LNCaP clone FGC (cell line): Measurements from ENCODE around the gene EVC.

Experiments used
- DNase-seq: peaks from one replicate; pipeline ENCODE4 v3.0.0-alpha.2; 2011; ENCODE audit warnings: low read depth
- H3K4me3 ChIP-seq: 2 replicates; pipeline ENCODE4 v1.5.1; 2011; ENCODE audit warnings: mild to moderate bottlenecking, low read depth, low read length, control low read depth
- CTCF ChIP-seq: IDR thresholded peaks from 2 replicates; pipeline ENCODE4 v1.5.1; 2012; ENCODE audit warnings: mild to moderate bottlenecking; ENCODE audit not compliant: control insufficient read depth, insufficient read depth; ENCODE audit errors: extremely low read depth

EVC gene

GRCh38 chr4:5712931-5713330, 1.9 kb downstream of the EVC start:
- TF ChIP-seq CTCF = no peak
- DNase-seq = no peak
- H3K4me3 ChIP-seq = no peak overlapping the region

GRCh38 chr4:5713861-5714260, 2.9 kb downstream of the EVC start:
- TF ChIP-seq CTCF = no peak
- H3K4me3 ChIP-seq = no peak overlapping the region
- no peak for DNase-seq

GRCh38 chr4:5715357-5715756, 4.4 kb downstream of the EVC start:
- DNase-seq = no peak
- TF ChIP-seq CTCF = no peak

GRCh38 chr4:5716391-5716790, 5.4 kb downstream of the EVC start:
- DNase-seq = no peak
- no peak overlapping the region for H3K4me3 ChIP-seq
- TF ChIP-seq CTCF = no peak

More at GRCh38 chr4:5715357-5715756, 4.4 kb downstream of the EVC start:
- no peak overlapping the region for H3K4me3 ChIP-seq

GRCh38 chr4:5717449-5718158, 6.6 kb downstream of the EVC start:
- TF ChIP-seq CTCF = no peak
- H3K4me3 ChIP-seq = no peak overlapping the region
- DNase-seq = no peak

- no peak for TF ChIP-seq CTCF
- DNase-seq = no peak
- no peak overlapping the region for H3K4me3 ChIP-seq
These were observed 7.4 kb downstream of the EVC start for GRCh38 chr4:5718411-5718810.

GRCh38 chr4:5719350-5720055, 8.5 kb downstream of the EVC start:
- no peak for DNase-seq
- H3K4me3 ChIP-seq = no peak overlapping the region
- no peak for TF ChIP-seq CTCF
